ENCODE data around the gene STXBP4. TPM values are rescaled to one million over a fixed set of nuclear protein-coding genes. Genes with fewer than 3 reads are reported as not detected.

The STXBP4 gene
- total and polyA plus RNA-seq, 2 experiments from 2014 or later: 25.0 to 52.1 TPM

GRCh38 chr17:55140809-55141208 lies 172.2 kb downstream of the STXBP4 start (continued):
- TF ChIP-seq CTCF (conservative IDR thresholded peaks at IDR 0.05; ENCODE audit: low read depth in 2 of 2) (no peak), JUNB (IDR thresholded peaks at IDR 0.05; ENCODE audit: unreplicated experiment) (no peak), EZH2phosphoT487 (IDR thresholded peaks at IDR 0.05; ENCODE audit: unreplicated experiment) (no peak), EZH2 (IDR thresholded peaks at IDR 0.05; ENCODE audit: low read depth, unreplicated experiment) (no peak), ZNF114 (CRISPR knock-in tag; IDR thresholded peaks at IDR 0.05) (no peak), POLR2AphosphoS5 (IDR thresholded peaks at IDR 0.05; ENCODE audit: low read depth) (no peak)

GRCh38 chr17:55144518-55144917 lies 176.0 kb downstream of the STXBP4 start:
- Histone ChIP-seq H3K79me2 (replicated peaks; ENCODE audit: insufficient read depth) (no peaks in the 10 kb centered on the region), H3F3A (replicated peaks; ENCODE audit: low read depth) (no peaks in the 10 kb centered on the region), H3K4me2 (no peak overlapping the region), H3K27me3 (ENCODE audit: insufficient read depth) (no peaks in the 10 kb centered on the region), H3K36me3 (ENCODE audit: insufficient read depth) (no peaks in the 10 kb centered on the region), H3K4me1 (ENCODE audit: insufficient read depth) (no peaks in the 10 kb centered on the region), H2AFZ (no peak overlapping the region), H3K9me2 (ENCODE audit: insufficient read depth) (no peaks in the 10 kb centered on the region), H4K20me1 (replicated peaks; ENCODE audit: insufficient read depth) (no peaks in the 10 kb centered on the region), H3K4me3 (no peak overlapping the region), H3K27ac (ENCODE audit: low read depth) (no peak overlapping the region)
- Mint-ChIP-seq H3K36me3 (ENCODE audit: low read depth) (no peaks in the 10 kb centered on the region), H3K9me3 (no peaks in the 10 kb centered on the region), H3K4me1 (peaks cover 24% of the 10 kb centered on the region; the same call in 2 of the 3 replicates), H3K27me3 (ENCODE audit: insufficient read depth, low read depth, poor library complexity) (no peaks in the 10 kb centered on the region), H3K4me3 (no peak overlapping the region), H3K27ac (no peak overlapping the region)
- DNase-seq (ENCODE audit: low spot score) (no peak), ATAC-seq (no peak)
- TF ChIP-seq STAT1 (IDR thresholded peaks at IDR 0.05; ENCODE audit: unreplicated experiment): no peak
- no peak for TF ChIP-seq ETS1 (IDR thresholded peaks at IDR 0.05)
- no peak for TF ChIP-seq EZH2phosphoT487 (IDR thresholded peaks at IDR 0.05; ENCODE audit: unreplicated experiment)
- no peak for TF ChIP-seq POLR2AphosphoS5 (IDR thresholded peaks at IDR 0.05; ENCODE audit: low read depth)
- no peak for TF ChIP-seq ZNF114 (CRISPR knock-in tag; IDR thresholded peaks at IDR 0.05)
- TF ChIP-seq EZH2 (IDR thresholded peaks at IDR 0.05; ENCODE audit: low read depth, unreplicated experiment): no peak
- no peak for TF ChIP-seq CTCF (conservative IDR thresholded peaks at IDR 0.05; ENCODE audit: low read depth in 2 of 2)
- no peak for TF ChIP-seq ZNF331 (CRISPR knock-in tag; IDR thresholded peaks at IDR 0.05; ENCODE audit: low read depth)
- no peak for TF ChIP-seq JUNB (IDR thresholded peaks at IDR 0.05; ENCODE audit: unreplicated experiment)
- no peak for TF ChIP-seq ZNF462 (CRISPR knock-in tag; IDR thresholded peaks at IDR 0.05)
- TF ChIP-seq NANOG (IDR thresholded peaks at IDR 0.05; ENCODE audit: borderline replicate concordance): no peak
